Measurements from ENCODE around the gene LMF1. TPM values are rescaled to one million over a fixed set of nuclear protein-coding genes. Genes with fewer than 3 reads are reported as not detected.

LMF1 gene
- total and polyA plus RNA-seq, 2 of the 13 experiments (the other 11 are each of a cell fraction or from before 2014, with no cell fraction given), result 6.8 to 8.5 TPM

DNA sequence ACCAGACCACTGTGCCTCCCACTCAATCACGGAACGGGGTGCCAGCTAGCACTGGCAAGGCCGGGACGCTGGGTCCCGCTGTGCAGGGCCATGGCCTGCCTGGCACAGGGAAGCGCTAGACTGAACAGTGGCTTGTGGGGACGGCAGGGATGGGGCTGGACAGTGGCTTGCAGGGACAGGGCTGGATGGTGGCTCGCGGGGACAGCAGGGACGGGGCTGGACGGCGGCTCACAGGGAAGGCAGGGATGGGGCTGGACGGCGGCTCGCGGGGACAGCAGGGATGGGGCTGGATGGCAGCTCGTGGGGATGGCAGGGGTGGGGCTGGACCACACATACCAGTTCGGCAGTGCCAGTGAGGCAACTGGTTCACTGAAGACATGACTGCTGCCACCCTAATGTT, 32.6 kb downstream of the LMF1 start:
- Histone ChIP-seq H2AFZ (ENCODE audit: low read length) (no peak overlapping the region), H3K79me2 (ENCODE audit: insufficient read depth, low read length) (no peaks in the 10 kb centered on the region), H3K36me3 (replicated peaks in 1 of 2; ENCODE audit: control insufficient read depth in 1 of 2, insufficient read depth in 2 of 2, low read length in 2 of 2) (no peaks in the 10 kb centered on the region), H4K20me1 (ENCODE audit: insufficient read depth, low read length) (no peaks in the 10 kb centered on the region), H3K27ac (ENCODE audit: extremely low read length, insufficient read depth, low read length) (no peak overlapping the region), H3K9me3 (ENCODE audit: low read length) (peaks cover 6% of the 10 kb centered on the region), H3K4me2 (ENCODE audit: low read depth, low read length) (no peak overlapping the region), H3K27me3 (ENCODE audit: control insufficient read depth in 1 of 2, insufficient read depth in 2 of 2, low read length in 2 of 2) (no peaks in the 10 kb centered on the region), H3K4me1 (ENCODE audit: insufficient read depth, low read length) (no peaks in the 10 kb centered on the region), H3K4me3 (replicated peaks in 1 of 3; ENCODE audit: insufficient read depth in 1 of 3, low read depth in 2 of 3, low read length in 3 of 3) (no peak overlapping the region), H3K9ac (ENCODE audit: insufficient read depth, low read depth, low read length) (no peak overlapping the region)
- BruUV-seq (replicated peaks), result no TSS peak
- 87% methylated on average over 16 of the region's 18 CpGs for WGBS (ENCODE audit: low lambda C conversion rate)
- TF ChIP-seq CBX5 (CRISPR knock-in tag; IDR thresholded peaks at IDR 0.05; ENCODE audit: borderline replicate concordance), result no peak
- TF ChIP-seq, protein P1, sequence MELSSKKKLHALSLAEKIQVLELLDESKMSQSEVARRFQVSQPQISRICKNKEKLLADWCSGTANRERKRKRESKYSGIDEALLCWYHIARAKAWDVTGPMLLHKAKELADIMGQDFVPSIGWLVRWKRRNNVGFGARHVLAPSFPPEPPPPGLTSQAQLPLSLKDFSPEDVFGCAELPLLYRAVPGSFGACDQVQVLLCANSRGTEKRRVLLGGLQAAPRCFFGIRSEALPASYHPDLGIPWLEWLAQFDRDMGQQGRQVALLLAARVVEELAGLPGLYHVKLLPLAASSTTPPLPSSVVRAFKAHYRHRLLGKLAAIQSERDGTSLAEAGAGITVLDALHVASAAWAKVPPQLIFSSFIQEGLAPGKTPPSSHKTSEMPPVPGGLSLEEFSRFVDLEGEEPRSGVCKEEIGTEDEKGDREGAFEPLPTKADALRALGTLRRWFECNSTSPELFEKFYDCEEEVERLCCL (CRISPR knock-in tag; IDR thresholded peaks at IDR 0.05; ENCODE audit: borderline replicate concordance), result no peak
- TF ChIP-seq NRL (CRISPR knock-in tag; IDR thresholded peaks at IDR 0.05; ENCODE audit: borderline replicate concordance), result no peak
- no peak for TF ChIP-seq TAF15 (IDR thresholded peaks at IDR 0.05; ENCODE audit: low read depth, low read length, poor library complexity, severe bottlenecking)
- no peak for TF ChIP-seq EEA1 (CRISPR knock-in tag; IDR thresholded peaks at IDR 0.05; ENCODE audit: borderline replicate concordance)
- TF ChIP-seq ZNF382 (CRISPR knock-in tag; IDR thresholded peaks at IDR 0.05; ENCODE audit: borderline replicate concordance), result no peak
- no peak for TF ChIP-seq DPF2 (CRISPR knock-in tag; IDR thresholded peaks at IDR 0.05; ENCODE audit: borderline replicate concordance, low read depth)
- TF ChIP-seq MAFK (conservative IDR thresholded peaks at IDR 0.05 in 1 of 2, IDR thresholded peaks at IDR 0.05 in 1 of 2; ENCODE audit: low read length in 2 of 2), result no peak
- TF ChIP-seq, protein P2, sequence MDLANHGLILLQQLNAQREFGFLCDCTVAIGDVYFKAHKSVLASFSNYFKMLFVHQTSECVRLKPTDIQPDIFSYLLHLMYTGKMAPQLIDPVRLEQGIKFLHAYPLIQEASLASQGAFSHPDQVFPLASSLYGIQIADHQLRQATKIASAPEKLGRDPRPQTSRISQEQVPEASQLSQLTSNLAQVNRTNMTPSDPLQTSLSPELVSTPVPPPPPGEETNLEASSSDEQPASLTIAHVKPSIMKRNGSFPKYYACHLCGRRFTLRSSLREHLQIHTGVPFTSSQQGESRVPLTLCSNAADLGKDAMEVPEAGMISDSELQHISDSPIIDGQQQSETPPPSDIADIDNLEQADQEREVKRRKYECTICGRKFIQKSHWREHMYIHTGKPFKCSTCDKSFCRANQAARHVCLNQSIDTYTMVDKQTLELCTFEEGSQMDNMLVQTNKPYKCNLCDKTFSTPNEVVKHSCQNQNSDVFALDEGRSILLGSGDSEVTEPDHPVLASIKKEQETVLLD (CRISPR knock-in tag; IDR thresholded peaks at IDR 0.05; ENCODE audit: low read depth), result no peak
- no peak for TF ChIP-seq HOXD1 (CRISPR knock-in tag; IDR thresholded peaks at IDR 0.05)
- TF ChIP-seq SIN3A (IDR thresholded peaks at IDR 0.05; ENCODE audit: borderline replicate concordance, low read depth, low read length), result no peak
- no peak for TF ChIP-seq ZNF776 (CRISPR knock-in tag; IDR thresholded peaks at IDR 0.05)
- TF ChIP-seq ZNF24 (IDR thresholded peaks at IDR 0.05), result no peak
- TF ChIP-seq SOX13 (IDR thresholded peaks at IDR 0.05), result no peak
- TF ChIP-seq SOX13 (CRISPR knock-in tag; conservative IDR thresholded peaks at IDR 0.05 in 1 of 2, IDR thresholded peaks at IDR 0.05 in 1 of 2), result no peak
- FAIRE-seq, result no peak
- CTCF ChIA-PET (ENCODE audit: low intra/inter-chr PET ratio, low total read pairs), result no interaction called here
- no peak for DNase-seq (ENCODE audit: low spot score)
- POLR2A ChIA-PET, result no interaction called here
- in situ Hi-C loops (cut with HindIII; ENCODE audit: extremely low pct_ligation_motif_present, low pct_unique_long_range_greater_than_20kb), result no loop called here
- ATAC-seq, result no peak
- intact Hi-C loops (cut with micrococcal nuclease; ENCODE audit: unreplicated experiment), result no loop called here

Data from HepG2 (cell line).